GM21381 (cell line): ENCODE measurements around the gene EXOSC10.

ENCODE experiments used
- ATAC-seq: cut with Tn5 transposase; IDR thresholded peaks from one replicate; pipeline ENCODE4 v1.9.1; 2021; ENCODE audit warnings: mild to moderate bottlenecking, moderate library complexity; ENCODE audit not compliant: unreplicated experiment

EXOSC10 gene

GRCh38 chr1:11099310-11100148, at the start of gene EXOSC10:
Gene EXOSC10, minus strand, starts transcription at chr1:11099869. Its CDS starts 38 bp downstream, at chr1:11099831.
- ATAC-seq = peak; percentile 89

DNA sequence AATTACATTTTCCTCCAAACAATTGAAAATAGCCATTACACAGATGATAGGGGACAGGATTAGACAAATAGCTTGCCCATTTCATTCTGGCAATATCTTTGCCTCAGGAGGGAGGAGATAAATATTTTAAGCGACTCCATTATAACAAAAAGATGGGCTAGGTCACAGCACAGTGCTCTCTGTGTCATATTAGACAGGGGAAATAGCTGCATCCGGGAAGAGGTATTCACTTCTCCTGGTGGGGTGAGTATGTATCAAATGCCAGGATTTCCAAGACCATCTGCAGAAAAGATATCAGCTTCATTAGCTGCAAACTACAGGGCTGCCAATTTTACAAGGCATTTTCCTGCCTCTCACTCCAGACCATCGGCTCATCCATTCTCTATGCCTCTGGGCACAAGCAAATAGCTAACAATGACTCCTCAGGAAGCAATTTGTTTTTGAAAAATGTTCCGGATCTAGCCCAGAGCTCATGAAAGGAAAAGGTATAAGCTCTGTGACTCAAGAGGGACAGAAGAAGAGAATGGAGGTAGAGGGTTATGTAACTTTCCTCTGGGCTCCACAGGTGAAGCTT, 47.6 kb upstream of the EXOSC10 start:
- no peak for ATAC-seq

DNA sequence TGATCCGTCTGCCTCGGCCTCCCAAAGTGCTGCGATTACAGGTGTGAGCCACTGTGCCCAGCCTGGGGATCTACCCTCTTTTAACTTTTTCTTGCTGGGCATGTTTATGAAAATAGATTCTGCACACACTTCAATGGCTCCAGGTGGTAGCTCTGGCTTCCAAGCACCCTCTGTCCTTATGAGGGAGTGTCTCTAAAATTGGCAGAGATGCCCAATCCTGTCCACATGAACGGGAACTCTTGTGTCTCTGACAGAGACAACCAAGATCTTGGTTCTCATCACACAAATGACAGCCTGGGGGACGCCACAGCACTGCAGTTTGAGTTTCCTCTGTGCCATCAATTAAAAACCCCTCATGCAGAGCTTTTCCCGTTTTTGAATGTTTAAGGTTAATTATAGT, 46.1 kb upstream of the EXOSC10 start:
- ATAC-seq = no peak

- ATAC-seq = no peak
Measured at GRCh38 chr1:11144570-11145256, 45.0 kb upstream of the EXOSC10 start.

DNA sequence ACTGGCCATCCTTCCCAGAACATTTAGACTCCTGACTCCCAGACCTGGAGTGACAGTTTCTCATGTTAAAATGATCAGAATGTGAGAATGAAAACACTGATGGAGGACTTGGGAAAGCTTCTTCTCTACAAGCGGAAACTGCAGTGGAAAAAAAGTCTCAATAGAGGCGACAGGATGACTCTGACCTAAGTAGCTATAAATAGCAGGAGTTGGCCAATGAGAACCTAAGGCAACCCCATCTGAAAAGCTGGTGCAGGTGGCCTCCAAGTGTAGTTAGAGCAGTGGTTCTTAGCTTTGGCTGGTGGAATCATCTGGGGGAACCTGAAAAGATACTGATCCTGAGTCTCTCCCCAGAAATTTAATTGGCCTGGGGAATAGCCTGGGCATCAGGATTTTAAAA, 44.2 kb upstream of the EXOSC10 start:
- no peak for ATAC-seq

GRCh38 chr1:11143401-11143800, 43.7 kb upstream of the EXOSC10 start:
- no peak for ATAC-seq

DNA sequence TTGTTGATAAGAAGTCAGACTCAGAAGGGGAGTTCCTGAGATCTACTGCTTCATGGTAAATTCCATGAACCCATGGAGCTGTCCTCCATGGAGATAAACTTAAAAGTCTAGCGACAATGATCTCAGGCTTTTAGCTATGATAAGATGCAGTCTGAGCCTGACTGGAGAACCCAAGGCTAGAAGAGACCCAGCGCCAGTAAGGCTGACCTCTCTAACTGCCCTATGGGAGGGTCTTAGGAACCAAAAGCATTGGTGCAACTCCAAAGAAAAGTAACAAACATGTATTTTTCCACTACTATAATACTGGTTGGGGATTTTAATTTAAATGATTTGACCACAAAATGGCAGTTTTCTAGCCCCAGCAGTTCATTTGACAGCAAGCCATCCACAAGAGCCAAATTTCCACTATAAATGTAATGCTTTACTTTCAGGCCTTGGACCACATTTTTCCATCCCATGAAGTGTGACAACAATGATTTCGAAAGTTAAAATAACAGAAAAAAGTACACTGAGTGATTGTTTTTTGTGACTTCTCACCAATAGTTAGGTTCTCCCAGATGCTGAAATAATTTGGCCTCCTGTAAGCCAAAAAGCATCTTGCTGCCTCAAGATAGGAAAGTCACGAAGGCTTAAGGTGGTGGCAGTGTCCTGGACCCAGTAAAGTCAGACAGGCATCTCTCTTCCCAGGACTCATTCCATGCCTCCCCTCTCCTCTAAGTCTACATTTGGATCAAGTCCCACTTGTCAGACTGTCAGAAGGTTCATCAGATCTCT, 43.1 kb upstream of the EXOSC10 start:
- no peak for ATAC-seq

DNA sequence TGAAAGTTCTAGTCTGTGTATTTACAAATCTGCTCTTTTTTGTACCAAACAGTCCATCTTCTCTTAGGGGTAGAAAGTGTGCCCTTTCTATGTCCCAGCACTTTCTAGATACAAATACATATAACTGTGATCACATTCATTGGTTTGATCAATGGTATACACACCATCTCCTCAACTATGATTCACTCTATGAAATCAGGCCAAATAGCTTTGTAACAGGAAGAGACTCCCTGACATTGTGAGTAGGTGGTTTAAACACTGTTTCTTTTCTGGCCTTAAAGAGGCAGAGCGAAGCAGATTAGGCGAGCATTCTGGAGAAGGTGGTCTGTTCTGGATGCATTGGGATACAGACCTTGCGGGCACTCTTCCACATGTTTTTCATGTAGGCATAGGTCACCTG, 39.3 kb upstream of the EXOSC10 start:
- ATAC-seq = no peak

GRCh38 chr1:11138029-11138428, 38.4 kb upstream of the EXOSC10 start:
- ATAC-seq = no peak

DNA sequence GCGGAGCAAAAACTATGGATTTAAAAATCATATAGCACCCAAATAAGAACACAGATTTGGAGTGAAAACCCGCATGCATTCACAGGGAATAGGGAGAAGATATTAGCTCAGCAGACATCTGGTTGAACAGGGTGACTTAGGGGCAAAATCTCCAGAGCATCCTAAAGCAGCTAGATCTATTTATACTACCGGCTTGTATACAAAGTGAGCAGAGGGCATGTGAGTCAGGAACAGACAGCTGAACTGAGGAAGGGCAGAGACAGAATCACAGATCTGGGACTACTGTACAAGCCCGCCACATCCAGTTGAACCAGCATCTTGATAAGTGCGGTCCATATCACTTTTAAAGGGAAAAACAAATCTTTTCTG, 35.2 kb upstream of the EXOSC10 start:
- ATAC-seq = no peak

- no peak for ATAC-seq
Measured at GRCh38 chr1:11134251-11134897, 34.7 kb upstream of the EXOSC10 start.

GRCh38 chr1:11132563-11133293, 33.1 kb upstream of the EXOSC10 start:
- no peak for ATAC-seq

- ATAC-seq = no peak
Measured at GRCh38 chr1:11131816-11132215, 32.1 kb upstream of the EXOSC10 start.

- no peak for ATAC-seq
Measured at GRCh38 chr1:11130406-11130805, 30.7 kb upstream of the EXOSC10 start.

- no peak for ATAC-seq
Measured at GRCh38 chr1:11129649-11130390, 30.2 kb upstream of the EXOSC10 start.

GRCh38 chr1:11126569-11126968, 26.9 kb upstream of the EXOSC10 start:
- no peak for ATAC-seq

DNA sequence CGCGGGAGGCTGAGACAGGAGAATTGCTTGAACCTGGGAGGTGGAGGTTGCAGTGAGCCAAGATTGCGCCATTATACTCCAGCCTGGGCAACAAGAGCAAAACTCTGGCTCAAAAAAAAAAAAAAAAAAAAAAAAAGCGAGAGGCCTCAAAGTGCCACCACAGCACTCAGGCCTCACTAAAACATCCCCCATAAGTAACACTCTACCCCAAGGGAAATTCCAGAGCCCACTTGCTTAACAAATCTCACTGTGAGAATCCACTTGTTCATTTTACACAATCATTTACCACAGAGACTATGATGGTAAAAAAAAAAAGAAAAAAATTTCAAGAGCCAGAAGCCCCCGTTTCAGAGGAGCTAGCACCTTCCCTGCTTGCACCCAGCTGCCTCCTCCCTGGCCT, 26.3 kb upstream of the EXOSC10 start:
- ATAC-seq = no peak

- no peak for ATAC-seq
Measured at GRCh38 chr1:11124965-11125364, 25.3 kb upstream of the EXOSC10 start.

GRCh38 chr1:11116318-11116717, 16.6 kb upstream of the EXOSC10 start:
- ATAC-seq = no peak
